Stimulated activated CD4-positive, alpha-beta T cell treated with anti-CD3 and anti-CD28 coated beads, Interleukin-1b, Interleukin-23, amount 100 ng/mL, for 4 hours (primary cell): ENCODE data around the gene ZBED2.
A peak's percentile ranks its signal among the peaks of the same experiment; 100 is the strongest.
"Not testable (repeated sequence)": the region's sequence is repeated elsewhere in the genome, so short reads cannot be mapped to it uniquely, and the experiment has no call there.

Experiments
- DNase-seq, 2 donors: peaks; one replicate each; pipeline ENCODE4 v3.0.0-alpha.2; 2020; ENCODE audit warnings: low read depth in 2 of 2

ZBED2 gene

DNA sequence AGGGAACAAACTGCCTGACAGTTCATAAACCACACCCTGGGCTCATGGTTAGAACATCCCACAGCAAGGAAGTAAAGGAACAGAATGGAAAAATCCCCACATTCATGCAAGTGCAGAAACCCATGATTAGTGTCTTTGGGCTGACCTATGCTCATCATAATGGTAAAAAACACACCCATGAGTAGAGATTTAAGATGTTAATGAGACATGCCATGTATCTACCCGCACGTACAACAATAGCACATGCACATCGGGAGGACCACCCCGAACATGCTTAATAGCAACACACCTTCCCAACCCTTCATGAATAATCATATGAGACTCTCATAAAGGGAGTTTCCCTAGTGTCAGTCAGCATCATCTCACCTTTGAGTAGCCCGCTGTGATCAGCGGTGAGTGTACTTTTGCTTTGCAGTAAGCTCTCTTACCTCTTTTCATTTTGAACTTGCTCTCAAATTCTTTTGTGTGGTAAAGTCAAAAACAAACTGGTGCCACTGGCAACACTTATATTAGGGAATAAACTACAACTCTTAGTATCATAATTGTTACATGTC lies 23.2 kb downstream of the ZBED2 start:
- peak; percentile 13 to 17 for DNase-seq

GRCh38 chr3:111571282-111571681 lies 23.9 kb downstream of the ZBED2 start:
- DNase-seq, result no peak

DNA sequence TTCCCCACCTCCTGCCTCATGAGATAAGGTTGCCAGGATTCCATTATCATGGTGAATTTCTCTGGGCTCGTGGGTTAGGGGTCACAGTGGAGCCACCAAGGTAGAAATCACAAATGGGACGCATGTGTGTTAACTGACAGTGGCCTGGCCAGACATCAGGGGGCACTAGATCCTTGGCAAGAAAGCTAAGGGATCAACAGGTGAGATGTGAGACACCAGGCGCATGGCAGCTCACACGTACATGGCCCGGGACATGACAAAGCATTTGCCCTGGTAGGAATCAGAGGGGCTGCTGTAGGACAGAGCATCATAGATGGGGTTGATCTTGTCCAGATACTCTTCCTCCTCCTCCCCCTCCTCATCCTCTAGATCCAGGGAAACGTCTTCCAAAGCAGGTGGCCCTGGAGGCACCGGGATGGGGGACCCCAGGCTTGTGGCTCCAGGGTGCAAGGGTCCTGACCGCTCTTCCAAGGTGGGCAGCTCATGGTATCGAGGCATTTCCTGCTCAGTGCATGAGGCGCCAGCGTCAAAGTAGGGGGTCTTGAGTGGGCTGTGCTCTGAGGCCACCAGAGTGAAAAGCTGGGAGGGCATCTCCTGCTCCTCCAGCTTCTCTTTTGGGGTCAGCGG lies 24.6 kb downstream of the ZBED2 start:
- DNase-seq, result no peak

- no peak for DNase-seq
These were observed 26.2 kb downstream of the ZBED2 start for GRCh38 chr3:111568911-111569310.

DNA sequence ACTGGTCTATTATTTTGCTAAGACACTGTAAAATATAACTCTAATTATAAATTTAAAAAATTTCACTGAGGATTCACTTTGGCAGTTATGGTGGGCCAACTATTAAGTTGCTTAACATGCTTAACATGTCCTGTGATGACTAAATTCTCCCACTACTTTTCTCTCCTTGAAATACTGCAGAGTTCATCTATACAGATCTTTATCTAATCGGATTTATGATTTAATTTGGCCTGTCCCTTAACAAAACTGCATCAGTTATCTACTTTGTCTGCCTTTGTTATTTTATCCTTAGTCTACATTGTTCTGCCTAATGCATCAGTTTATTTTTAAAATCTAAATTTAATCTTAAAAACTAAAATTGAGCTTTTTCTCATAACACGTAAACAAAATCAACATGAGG lies 26.8 kb downstream of the ZBED2 start:
- no peak for DNase-seq

DNA sequence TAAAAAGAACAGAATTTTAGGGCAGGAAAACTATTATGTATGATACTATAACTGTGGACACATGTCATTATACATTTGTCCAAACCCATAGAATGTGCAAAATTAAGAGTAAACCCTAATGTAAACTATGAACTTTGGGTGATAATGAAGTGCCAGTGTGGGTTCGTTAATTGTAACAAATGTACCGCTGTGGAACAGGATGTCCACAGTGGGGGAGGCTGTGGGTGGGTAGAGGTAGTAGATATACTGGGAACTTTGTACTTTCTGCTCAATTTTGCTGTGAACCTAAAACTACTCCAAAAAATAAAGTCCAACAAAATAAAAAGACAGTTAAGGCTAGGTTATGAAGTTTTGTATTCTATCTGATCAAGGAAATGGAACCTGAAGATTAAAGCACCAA lies 28.3 kb downstream of the ZBED2 start:
- DNase-seq, result no peak

- DNase-seq, result not testable (repeated sequence)
These were observed 33.2 kb downstream of the ZBED2 start for GRCh38 chr3:111561902-111562301.

- DNase-seq, result no peak
These were observed 46.4 kb downstream of the ZBED2 start for GRCh38 chr3:111548756-111549155.

DNA sequence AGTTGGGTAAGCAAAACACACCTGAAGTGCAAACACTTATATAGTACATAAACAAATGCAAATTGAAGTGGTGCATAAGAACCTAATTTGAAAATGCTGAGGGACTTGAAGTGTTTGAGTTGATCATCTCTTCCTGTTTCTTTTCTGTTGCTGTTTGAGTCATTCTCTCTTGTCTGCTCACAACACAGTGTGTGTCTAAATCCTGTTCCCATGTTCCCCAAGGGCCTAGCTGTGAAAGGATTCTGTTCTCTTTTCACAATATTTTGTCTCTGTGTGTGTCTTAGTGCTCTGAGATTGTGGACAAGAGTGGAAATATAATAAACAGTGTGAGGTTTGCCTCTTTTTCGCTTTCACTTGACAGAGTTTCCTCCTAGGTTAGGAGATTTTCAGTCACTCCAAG lies 47.1 kb downstream of the ZBED2 start:
- DNase-seq, result no peak

- no peak for DNase-seq
These were observed 47.5 kb downstream of the ZBED2 start for GRCh38 chr3:111547631-111548030.

DNA sequence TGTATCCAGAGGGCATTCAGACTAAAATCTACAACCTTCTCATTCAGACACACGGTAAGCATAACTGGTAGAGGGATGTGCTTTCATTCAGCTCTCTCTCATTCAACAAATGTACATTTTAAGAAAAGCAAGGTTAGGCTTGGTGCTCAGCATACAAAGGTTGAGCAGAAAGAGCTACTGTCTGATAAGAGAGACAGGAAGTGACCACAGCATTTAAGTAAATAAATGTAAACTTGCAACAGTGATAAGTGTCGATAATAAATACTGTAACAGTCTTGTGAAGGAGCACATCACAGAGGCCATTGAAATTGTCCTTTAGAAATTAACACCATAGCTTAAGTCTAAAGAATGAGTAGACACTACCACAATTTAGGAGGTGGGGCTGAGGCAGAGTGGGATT lies 49.8 kb downstream of the ZBED2 start:
- no peak for DNase-seq
